Chondrocyte (in vitro differentiated cells): Measurements from ENCODE around the gene ZBTB25. TPM values are rescaled to one million over a fixed set of nuclear protein-coding genes. Genes with fewer than 3 reads are reported as not detected.
A peak's percentile ranks its signal among the peaks of the same experiment; 100 is the strongest.

Experiments
- DNase-seq: peaks from one replicate; pipeline ENCODE4 v3.0.0; 2021; ENCODE audit warnings: mixed read lengths, low spot score
- H3K27ac Mint-ChIP-seq: one replicate; pipeline ENCODE4 v1.8.0; 2021; ENCODE audit warnings: mild to moderate bottlenecking, moderate library complexity, mixed read lengths; ENCODE audit not compliant: unreplicated experiment
- H3K27me3 Mint-ChIP-seq: 2 replicates; pipeline ENCODE4 v1.8.0; 2021; ENCODE audit warnings: low read depth, mixed read lengths
- H3K36me3 Mint-ChIP-seq: 2 replicates; pipeline ENCODE4 v1.8.0; 2021; ENCODE audit warnings: low read depth, mixed read lengths
- H3K4me1 Mint-ChIP-seq: 2 replicates; pipeline ENCODE4 v1.8.0; 2021; ENCODE audit warnings: low read depth, mild to moderate bottlenecking, mixed read lengths
- H3K4me3 Mint-ChIP-seq: one replicate; pipeline ENCODE4 v1.8.0; 2021; ENCODE audit warnings: mild to moderate bottlenecking, moderate library complexity, mixed read lengths; ENCODE audit not compliant: unreplicated experiment
- H3K9me3 Mint-ChIP-seq: 2 replicates; pipeline ENCODE4 v1.8.0; 2021; ENCODE audit warnings: low read depth, mixed read lengths
- total RNA-seq: library from RNA; stranded (reverse); gene quantifications from 3 replicates; pipeline ENCODE4 v1.2.1, GENCODE V29; 2021
- TF ChIP-seq, protein P1 (sequence below): fragments of 200-600 bp; sonication (generic); IDR thresholded peaks from 2 replicates; pipeline ENCODE4 v1.5.0; 2021; ENCODE audit warnings: antibody characterized with exemption, mild to moderate bottlenecking, moderate library complexity

The ZBTB25 gene
- total RNA-seq, 1 donor from 2014 or later: 9.7 TPM

DNA sequence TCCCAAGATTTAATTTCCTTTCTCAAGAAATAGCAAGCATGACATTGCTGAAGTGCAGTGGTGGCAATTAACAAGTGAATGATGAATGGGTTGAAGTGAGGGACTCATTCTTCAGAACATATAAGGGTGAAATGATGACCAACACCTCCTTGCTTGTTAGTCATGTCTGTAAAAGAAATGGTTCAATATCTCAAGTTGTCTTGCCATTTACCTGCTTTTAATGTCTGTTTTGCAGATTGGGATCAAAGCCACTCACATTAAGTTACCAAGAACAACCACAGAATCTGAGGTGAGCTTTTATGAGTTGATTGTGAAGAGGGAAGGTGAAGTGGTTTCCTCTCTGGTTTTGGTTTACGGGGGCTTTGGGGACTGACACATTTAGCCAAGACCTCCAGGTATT is 91.4 kb downstream of the ZBTB25 start:
- DNase-seq: no peak
- Mint-ChIP-seq H3K4me1 (peaks cover 36% of the 10 kb centered on the region), H3K36me3 (peaks cover 18% of the 10 kb centered on the region), H3K27me3 (no peaks in the 10 kb centered on the region), H3K27ac (no peak overlapping the region), H3K4me3 (no peak overlapping the region), H3K9me3 (no peaks in the 10 kb centered on the region)
- TF ChIP-seq, protein P1, sequence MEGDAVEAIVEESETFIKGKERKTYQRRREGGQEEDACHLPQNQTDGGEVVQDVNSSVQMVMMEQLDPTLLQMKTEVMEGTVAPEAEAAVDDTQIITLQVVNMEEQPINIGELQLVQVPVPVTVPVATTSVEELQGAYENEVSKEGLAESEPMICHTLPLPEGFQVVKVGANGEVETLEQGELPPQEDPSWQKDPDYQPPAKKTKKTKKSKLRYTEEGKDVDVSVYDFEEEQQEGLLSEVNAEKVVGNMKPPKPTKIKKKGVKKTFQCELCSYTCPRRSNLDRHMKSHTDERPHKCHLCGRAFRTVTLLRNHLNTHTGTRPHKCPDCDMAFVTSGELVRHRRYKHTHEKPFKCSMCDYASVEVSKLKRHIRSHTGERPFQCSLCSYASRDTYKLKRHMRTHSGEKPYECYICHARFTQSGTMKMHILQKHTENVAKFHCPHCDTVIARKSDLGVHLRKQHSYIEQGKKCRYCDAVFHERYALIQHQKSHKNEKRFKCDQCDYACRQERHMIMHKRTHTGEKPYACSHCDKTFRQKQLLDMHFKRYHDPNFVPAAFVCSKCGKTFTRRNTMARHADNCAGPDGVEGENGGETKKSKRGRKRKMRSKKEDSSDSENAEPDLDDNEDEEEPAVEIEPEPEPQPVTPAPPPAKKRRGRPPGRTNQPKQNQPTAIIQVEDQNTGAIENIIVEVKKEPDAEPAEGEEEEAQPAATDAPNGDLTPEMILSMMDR: no peak

DNA sequence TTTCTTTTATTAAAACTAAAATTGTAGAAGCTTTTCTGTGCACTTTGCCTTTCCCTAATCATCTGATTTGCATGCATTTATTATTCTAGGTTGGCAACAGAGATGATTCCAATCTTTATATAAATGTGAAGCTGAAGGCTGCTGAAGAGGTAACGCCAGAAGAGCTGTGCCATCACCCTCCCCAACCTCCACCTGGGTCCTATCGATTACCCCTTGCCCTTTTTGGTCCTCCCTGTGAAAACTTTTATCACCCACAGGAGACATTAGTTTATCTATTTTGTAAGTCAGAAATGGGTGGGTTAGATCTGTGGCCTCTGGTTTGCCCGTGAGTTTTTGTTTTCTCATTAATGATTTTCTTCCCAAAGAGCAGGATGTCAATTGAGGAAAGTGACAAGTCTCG is 92.6 kb downstream of the ZBTB25 start:
- DNase-seq: no peak
- Mint-ChIP-seq H3K4me3 (no peak overlapping the region), H3K4me1 (peaks cover 32% of the 10 kb centered on the region), H3K27ac (peak overlapping the region; percentile 45), H3K27me3 (no peaks in the 10 kb centered on the region), H3K36me3 (peaks cover 14% of the 10 kb centered on the region), H3K9me3 (no peaks in the 10 kb centered on the region)
- TF ChIP-seq, protein P1: no peak

DNA sequence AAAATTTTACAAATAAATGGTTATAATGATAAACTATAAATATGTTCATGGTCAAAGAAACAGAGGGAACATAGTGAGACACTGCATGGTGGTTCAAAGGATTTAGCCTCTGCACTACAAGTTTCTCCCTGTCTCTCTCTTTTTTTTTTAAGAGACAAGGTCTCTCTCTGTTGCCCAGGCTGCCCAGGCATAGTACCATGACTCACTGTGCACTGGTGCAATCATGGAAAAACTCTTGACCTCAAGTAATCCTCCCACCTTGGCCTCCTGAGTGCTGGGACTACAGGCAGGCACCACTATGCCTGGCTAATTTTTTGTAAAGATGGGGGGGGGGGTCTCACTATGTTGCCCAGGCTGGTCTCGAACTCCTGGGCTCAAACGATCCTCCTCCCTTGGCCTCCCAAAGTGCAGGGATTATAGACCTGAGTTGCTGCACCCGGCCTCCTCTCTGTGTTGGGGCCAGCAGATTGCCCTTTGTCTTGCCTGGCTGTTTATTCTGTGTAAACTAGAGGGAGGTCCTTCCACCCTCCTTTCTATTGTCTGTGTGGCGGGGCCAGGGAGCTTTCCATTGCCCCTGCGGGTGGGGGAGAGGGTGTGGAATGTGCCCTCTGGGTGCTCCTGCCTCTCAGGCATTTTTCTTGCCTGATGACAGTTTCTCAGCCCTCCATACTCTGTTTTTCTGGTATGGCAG is 93.4 kb downstream of the ZBTB25 start:
- DNase-seq: no peak
- H3K4me3 Mint-ChIP-seq: no peak overlapping the region
- H3K36me3 Mint-ChIP-seq: peaks cover 10% of the 10 kb centered on the region
- H3K27ac Mint-ChIP-seq: peak overlapping the region; percentile 85
- H3K27me3 Mint-ChIP-seq: no peaks in the 10 kb centered on the region
- no peaks in the 10 kb centered on the region for H3K9me3 Mint-ChIP-seq
- H3K4me1 Mint-ChIP-seq: peaks cover 32% of the 10 kb centered on the region
- TF ChIP-seq, protein P1: no peak

DNA sequence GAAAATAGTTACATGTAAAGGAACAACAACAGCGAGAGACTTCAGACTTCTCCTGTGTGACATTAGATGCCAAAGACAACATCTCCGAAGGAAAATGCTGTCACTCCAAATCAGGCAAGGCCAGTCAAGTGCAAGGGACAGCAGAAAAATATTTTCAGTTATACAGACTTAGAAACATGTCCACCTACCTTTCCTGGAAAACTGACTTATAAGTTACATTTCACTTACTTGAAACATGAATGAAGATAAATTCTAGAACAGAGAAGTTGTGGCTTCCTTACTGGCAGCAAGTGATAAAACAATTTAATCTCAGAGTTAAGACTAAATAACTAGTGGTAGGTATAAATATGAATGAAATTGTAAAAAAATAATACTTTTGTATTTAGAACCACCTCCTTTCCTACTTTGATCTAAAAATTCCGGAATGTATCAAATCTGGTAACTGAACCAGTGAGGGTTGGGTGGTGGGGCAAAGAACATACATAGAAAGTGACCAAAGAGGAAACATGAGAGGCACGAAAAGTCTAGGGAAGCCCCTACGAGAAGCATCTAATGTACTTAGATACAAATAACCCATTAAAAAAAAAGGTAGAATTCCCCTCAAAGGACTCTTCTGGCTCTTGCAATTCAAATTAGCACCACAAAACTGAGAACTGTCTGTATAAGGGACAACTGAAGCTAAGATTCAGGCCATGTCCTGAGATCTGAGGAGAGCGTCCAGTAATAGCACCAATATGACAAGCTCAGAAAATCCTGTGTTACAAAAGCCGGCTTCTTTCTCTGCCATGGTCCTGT is 94.3 kb downstream of the ZBTB25 start:
- peaks cover 34% of the 10 kb centered on the region for H3K4me1 Mint-ChIP-seq
- H3K36me3 Mint-ChIP-seq: peaks cover 9% of the 10 kb centered on the region
- no peaks in the 10 kb centered on the region for H3K9me3 Mint-ChIP-seq
- TF ChIP-seq, protein P1: no peak
- H3K4me3 Mint-ChIP-seq: no peak overlapping the region
- H3K27me3 Mint-ChIP-seq: no peaks in the 10 kb centered on the region
- no peak for DNase-seq
- peak overlapping the region; percentile 65 for H3K27ac Mint-ChIP-seq

DNA sequence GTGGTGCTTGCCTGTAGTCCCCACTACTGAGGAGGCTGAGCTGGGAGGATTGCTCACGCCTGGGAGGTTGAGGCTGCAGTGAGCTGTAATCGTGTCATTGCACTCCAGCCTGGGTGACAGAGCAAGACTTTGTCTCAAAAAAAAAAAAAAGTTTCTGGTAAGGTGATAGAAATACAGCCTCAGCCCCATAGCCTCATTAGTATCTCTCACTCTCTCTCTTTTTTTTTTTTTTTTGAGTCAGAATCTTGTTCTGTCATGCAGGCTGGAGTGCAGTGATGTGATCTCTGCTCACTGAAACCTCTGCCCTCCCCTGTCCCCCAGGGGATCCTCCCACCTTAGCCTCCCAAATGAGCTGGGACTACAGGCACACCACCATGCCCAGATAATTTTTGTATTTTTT is 96.3 kb downstream of the ZBTB25 start:
- H3K4me1 Mint-ChIP-seq: peaks cover 34% of the 10 kb centered on the region
- no peak for DNase-seq
- H3K36me3 Mint-ChIP-seq: peaks cover 12% of the 10 kb centered on the region
- TF ChIP-seq, protein P1: no peak
- peak overlapping the region; percentile 32 for H3K27ac Mint-ChIP-seq
- no peaks in the 10 kb centered on the region for H3K27me3 Mint-ChIP-seq
- H3K9me3 Mint-ChIP-seq: no peaks in the 10 kb centered on the region
- no peak overlapping the region for H3K4me3 Mint-ChIP-seq
